Hematopoietic multipotent progenitor cell treated with erythropoietin and hydrocortisone succinate and interleukin-3 and kit ligand, for 6 days (in vitro differentiated cells): ENCODE measurements around the gene ARFGAP3.

Source experiments
- DNase-seq: peaks from one replicate; pipeline ENCODE4 v3.0.0-alpha.2; 2015

The ARFGAP3 gene

DNA sequence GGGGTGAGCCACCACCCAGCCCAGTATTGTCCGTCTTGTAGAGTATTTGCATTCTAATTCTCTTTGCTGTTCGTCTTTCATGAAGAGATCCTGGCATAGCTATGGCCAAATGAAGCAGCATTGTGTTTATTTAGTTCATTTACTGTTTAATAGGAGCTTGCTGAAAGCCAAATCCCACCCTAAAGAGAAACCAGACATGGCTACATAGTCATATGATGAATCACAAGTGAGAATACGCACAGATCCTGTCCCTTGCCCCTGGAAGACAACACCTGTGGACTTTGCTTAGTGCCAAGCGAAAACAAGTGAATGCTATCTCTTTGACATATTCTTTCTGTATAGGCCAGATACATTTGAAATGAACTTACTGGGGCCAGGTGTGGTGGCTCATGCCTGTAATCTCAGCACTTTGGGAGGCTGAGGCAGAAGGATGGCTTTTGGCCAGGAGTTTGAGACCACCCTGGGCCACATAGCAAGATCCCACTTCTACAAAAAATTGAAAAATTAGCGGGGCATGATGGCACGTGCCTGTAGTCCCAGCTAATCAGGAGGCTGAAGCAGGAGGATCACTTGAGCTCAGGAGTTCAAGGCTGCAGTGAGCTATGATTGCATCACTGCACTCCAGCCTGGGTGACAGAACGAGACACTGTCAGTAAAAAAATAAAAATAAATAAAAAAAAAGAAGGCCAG, 5.1 kb upstream of the ARFGAP3 start:
- no peak for DNase-seq

- DNase-seq = no peak
These were observed 3.9 kb upstream of the ARFGAP3 start for GRCh38 chr22:42860968-42861367.

DNA sequence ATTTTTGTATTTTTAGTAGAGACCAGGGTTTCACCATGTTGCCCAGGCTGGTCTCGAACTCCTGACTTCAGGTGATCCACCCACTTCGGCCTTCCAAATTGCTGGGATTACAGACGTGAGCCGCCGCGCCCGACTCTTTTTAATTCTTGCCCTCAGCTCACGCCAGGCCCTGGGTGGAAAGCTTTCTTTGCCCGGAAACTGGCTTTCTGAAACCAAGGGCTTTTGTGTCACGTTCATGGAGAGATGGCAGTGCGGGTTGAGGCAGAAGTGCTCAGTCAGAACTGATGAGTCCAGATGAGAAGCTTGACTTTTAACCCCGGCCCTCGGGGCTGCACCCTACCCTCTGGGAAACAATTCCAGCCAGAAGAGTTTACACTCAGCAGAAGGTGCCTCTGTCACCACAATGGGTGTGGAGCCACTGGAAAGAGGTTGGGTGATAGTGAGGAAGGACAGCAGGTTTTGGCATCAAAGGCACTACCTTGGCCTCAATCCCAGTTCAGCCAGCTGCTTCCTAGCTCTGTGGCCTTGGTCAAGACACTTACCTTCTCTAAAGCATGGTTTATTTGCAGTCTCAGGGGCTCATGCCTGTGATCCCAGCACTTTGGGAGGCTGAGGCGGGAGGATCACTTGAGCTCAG, 890 bp upstream of the ARFGAP3 start:
- DNase-seq = peak; percentile 15

GRCh38 chr22:42856179-42856864, 751 bp downstream of the ARFGAP3 start:
- peak; percentile 47 for DNase-seq

GRCh38 chr22:42855721-42856120, 1.4 kb downstream of the ARFGAP3 start:
- DNase-seq = no peak

GRCh38 chr22:42855211-42855610, 1.9 kb downstream of the ARFGAP3 start:
- DNase-seq = no peak

DNA sequence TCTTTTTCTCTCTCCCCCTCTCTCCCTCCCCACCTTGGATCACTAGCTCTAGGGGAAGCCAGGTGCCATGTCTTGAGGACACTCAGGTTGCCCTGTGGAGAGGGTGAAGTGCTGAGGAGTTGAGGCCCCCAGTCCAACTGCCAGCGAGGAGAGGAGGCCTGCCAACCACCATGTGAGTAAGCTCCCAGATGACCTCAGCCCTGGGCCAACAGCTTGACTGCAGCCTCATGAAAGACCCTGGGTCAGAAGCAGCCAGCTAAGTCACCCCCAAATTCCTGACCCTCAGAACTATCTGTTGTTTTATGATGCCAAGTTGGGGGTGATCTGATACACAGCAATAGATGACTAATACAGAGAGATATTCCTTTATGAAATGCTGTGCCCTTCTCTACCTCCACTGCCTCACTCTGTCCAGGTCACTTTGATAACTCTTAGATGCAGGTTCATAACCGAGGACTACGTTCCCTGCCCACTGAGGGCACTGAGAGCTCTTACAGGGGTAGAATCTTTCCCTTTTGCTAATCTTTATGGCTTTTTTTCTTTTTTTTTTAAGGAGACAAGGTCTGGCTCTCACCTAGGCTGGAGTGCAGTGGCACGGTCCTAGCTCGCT, 8.0 kb downstream of the ARFGAP3 start:
- no peak for DNase-seq

DNA sequence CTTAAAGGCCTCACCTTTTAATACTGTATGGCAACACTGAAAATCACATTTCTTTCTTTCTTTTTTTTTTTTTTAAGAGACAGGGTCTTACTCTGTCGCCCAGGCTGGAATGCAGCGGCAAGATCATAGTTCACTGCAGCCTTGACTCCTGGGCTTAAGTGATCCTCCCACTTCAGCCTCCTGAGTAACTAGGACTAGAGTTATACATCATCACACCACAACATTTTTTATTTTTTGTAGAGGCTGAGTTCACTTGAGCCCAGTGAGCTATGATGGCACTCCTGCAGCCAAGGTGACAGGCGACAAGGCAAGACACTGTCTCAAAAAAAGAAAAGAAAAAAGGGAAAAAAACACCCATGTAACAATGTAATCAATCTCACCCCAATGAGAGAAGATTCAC, 10.0 kb downstream of the ARFGAP3 start:
- DNase-seq = no peak

DNA sequence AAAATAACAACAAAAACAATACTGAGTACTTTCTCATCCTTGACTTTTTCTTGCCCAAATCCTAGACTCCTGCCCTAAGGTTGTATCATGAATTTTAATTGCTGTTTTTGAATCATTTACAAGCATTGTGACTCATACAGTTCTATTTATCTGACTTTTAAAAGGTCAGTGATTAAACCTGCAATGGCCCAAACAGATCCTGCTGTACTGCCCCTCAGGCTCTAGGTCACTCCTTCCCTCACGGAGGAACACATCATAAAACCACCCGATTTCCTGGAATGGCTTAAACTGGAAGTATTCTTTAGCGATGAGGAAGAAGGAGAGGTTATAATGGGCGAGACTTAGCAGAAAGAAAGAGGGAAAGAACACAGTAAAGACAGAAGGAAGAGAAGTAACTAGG, 12.3 kb downstream of the ARFGAP3 start:
- no peak for DNase-seq

- DNase-seq = no peak
These were observed 14.3 kb downstream of the ARFGAP3 start for GRCh38 chr22:42842658-42843370.

- no peak for DNase-seq
These were observed 15.6 kb downstream of the ARFGAP3 start for GRCh38 chr22:42841444-42841843.

- no peak for DNase-seq
These were observed 19.5 kb downstream of the ARFGAP3 start for GRCh38 chr22:42837556-42837955.

DNA sequence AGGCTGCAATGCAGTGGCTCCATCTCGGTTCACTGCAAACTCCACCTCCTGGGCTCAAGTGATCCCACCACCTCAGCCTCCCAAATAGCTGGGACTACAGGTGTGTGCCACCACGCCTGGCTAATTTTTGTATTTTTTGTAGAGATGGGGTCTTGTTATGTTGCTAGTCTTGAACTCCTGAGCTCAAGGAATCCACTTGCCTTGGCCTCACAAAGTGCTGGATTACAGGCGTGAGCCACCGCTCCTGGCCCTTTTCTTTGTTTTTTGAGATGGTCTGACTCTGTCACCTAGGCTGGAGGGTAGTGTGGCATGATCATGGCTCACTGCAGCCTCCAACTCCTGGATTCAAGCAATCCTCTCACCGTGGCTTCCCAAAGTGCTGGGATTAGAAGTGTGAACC, 21.0 kb downstream of the ARFGAP3 start:
- DNase-seq = no peak

DNA sequence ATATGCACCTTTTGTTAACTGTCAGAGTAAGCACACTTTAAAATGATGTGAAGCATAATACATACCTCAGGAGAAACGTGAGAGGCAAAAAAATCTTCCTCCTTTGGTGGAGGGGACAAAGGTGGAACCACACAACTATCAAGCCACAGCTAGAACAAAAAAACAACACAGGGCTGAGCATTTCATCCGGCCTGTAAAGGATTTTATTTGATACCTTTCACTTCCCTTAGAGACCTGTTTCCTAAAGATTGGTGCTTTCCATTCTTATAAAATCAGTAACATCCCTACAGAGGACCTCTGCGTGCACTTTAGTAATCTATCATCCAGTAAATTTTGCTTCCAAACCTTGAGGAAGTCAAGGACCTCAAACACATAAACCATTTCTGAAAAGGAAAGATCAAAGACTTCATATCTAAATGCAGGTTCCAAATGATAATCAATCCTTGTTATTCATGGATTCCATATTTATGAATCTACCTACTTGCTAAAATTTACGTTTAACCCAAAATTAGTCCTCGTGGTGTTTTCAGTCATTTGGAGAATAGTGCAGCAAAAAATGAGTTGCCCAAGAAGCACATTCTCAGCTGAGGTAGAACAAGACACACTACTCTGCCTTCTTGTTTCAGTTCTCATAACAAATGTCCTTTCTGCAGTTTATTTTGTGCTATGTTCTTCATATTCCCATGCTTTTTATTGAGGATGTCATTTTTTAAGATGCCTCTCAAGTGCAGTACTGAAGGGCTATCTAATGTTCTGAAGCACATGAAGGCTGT, 22.7 kb downstream of the ARFGAP3 start:
- DNase-seq = no peak

DNA sequence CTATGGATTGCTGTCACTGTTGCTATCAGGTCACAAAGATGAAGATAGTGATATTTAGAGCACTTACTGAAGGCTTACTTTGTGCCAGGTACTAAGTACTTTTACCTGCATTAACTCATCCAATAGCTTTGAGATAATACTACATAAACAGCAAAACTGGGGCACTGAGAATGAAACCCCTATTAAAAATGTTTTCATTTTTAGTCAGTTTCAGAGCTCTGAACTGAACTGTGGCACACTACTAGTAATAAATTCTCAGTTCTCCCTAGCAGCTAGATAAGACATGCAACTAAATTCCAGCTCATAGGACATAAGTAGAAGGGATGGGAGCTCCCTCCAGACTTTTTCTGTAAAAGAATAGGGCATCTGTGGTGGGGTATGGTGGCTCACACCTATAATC, 24.0 kb downstream of the ARFGAP3 start:
- DNase-seq = no peak

GRCh38 chr22:42831712-42832111, 25.4 kb downstream of the ARFGAP3 start:
- DNase-seq = no peak

DNA sequence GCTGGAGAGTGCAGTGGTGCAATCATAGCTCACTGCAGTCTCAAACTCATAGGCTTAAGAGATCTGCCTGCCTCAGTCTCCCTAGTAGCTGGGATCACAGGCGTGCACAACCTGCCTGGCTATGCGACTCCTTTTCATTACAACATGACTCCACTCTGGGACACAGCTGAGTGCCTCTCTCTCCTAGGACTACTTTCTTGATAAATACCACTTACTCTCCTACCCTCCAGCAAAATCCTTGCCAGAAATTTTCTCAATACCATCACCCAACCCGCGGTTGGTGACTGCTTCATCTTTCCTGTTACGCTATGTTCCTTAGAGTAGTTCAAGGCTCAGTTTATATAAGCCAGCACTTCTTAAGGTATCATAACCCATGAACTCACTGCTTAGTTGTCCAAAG, 26.9 kb downstream of the ARFGAP3 start:
- DNase-seq = no peak

DNA sequence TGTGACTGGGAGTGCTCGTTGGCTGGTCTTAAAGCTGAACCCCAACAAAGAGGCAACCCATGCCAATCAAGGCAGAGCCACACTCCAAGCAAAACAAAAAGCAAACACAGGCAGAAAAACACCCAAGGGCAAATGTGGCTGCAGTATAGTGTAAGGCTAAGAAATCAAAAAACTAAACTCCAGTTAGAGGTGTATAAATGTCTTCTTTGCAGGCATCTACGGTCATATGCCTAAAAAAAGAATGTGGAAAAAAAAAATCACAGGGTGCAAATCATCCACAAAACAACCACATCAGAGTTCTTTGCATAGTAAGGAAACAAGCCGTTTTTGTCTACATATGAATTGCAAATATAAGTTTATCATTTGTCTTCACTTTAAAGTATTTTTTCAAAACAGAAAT, 27.8 kb downstream of the ARFGAP3 start:
- DNase-seq = no peak

- DNase-seq = no peak
These were observed 31.3 kb downstream of the ARFGAP3 start for GRCh38 chr22:42825796-42826195.

- DNase-seq = no peak
These were observed 35.7 kb downstream of the ARFGAP3 start for GRCh38 chr22:42821386-42821785.

DNA sequence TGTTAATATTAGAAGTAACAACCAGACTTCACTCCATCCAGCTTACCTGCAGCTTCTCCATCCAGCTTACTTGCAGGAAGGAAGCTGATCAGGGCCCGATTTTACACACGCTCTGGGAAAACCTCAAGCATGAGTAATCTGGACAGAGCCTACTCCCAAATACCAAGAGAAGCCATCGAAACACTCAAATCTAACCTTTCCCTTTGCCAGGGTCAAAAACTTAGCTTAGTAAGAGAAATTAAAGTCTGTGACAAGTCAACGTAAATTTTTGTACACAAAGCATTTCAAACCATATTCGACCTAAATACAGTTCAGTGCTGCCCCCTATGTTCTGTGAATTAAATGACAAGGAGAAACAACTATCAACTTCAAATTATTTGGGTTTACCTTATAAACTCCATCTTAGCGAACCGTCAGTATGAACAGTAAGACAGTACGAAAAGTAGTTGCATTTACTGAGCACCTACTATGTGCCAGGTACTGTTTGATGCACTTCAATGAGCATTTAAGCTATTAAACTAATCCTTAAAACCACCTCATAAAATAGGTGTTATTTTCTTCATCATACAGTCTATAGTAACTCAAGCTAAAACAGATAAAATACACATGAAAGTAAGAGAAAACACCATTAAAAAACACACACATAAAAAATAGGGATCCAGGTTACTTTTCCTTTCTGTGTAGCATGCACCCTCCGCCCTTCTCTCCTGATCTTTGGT, 36.9 kb downstream of the ARFGAP3 start:
- DNase-seq = peak; percentile 71
